HepG2 (cell line): Measurements from ENCODE around the gene CHRNG. TPM values are rescaled to one million over a fixed set of nuclear protein-coding genes. Genes with fewer than 3 reads are reported as not detected.

ENCODE experiments used
- IKZF4 ChIP-seq: sonication (generic); formaldehyde crosslinking; IDR thresholded peaks from 2 replicates; pipeline ENCODE4 v1.5.1; 2020; ENCODE audit warnings: borderline replicate concordance, mild to moderate bottlenecking, low read depth, missing genetic modification reagents; ENCODE audit errors: not compliant biosample characterization
- RFXAP ChIP-seq: sonication (generic); formaldehyde crosslinking; IDR thresholded peaks from 2 replicates; pipeline ENCODE4 v1.4.0; 2020; ENCODE audit warnings: missing genetic modification reagents, borderline replicate concordance
- SMAD1 ChIP-seq: sonication (generic); formaldehyde crosslinking; IDR thresholded peaks from 2 replicates; pipeline ENCODE4 v1.4.0; 2020; ENCODE audit warnings: missing genetic modification reagents, low read depth, mild to moderate bottlenecking, borderline replicate concordance
- TAF15 ChIP-seq: fragments of 200-400 bp; formaldehyde crosslinking; IDR thresholded peaks from one replicate; pipeline ENCODE4 v1.6.1; 2018; ENCODE audit warnings: mild to moderate bottlenecking, low read depth, low read length; ENCODE audit not compliant: poor library complexity, severe bottlenecking
- ZMYM4 ChIP-seq: sonication (generic); formaldehyde crosslinking; IDR thresholded peaks from 2 replicates; pipeline ENCODE4 v1.8.1; 2023; ENCODE audit warnings: mild to moderate bottlenecking, missing genetic modification reagents
- ZNF10 ChIP-seq: sonication (generic); formaldehyde crosslinking; IDR thresholded peaks from 2 replicates; pipeline ENCODE4 v1.4.0; 2020; ENCODE audit warnings: mild to moderate bottlenecking, low read depth, missing genetic modification reagents, borderline replicate concordance
- ZNF12 ChIP-seq: sonication (generic); formaldehyde crosslinking; IDR thresholded peaks from 2 replicates; pipeline ENCODE4 v1.5.0; 2020; ENCODE audit warnings: missing genetic modification reagents
- ZNF564 ChIP-seq: sonication (generic); formaldehyde crosslinking; IDR thresholded peaks from 2 replicates; pipeline ENCODE4 v1.8.1; 2023; ENCODE audit warnings: mild to moderate bottlenecking, missing genetic modification reagents
- ZNF713 ChIP-seq: sonication (generic); formaldehyde crosslinking; IDR thresholded peaks from 2 replicates; pipeline ENCODE4 v1.4.0; 2020; ENCODE audit warnings: mild to moderate bottlenecking, missing genetic modification reagents
- ZNF780A ChIP-seq: sonication (generic); formaldehyde crosslinking; IDR thresholded peaks from 2 replicates; pipeline ENCODE4 v1.8.0; 2022; ENCODE audit warnings: mild to moderate bottlenecking, missing genetic modification reagents, moderate library complexity
- polyA plus RNA-seq, 8 experiments: library from polyadenylated mRNA; depleted of rRNA in 3 of 8; stranded (reverse) in 7 of 8; unstranded in 1 of 8; fragments of >200 nt; fragmentation: Illumina TruSeq in 4 of 8; extraction: Trizol in 4 of 8; gene quantifications; 2 replicates each; pipeline versions ENCODE4 v1.2.1 to v1.2.3, GENCODE V29; 2011 to 2016; ENCODE audit warnings: low read depth in 4 of 8, missing spikeins in 1 of 8, mixed read lengths in 1 of 8; ENCODE audit not compliant: insufficient read depth in 1 of 8
- total RNA-seq, 5 experiments: library from RNA; depleted of rRNA; stranded (reverse); fragments of >200 nt; fragmentation: Illumina TruSeq; extraction: Trizol; gene quantifications; 2 replicates each; pipeline ENCODE4 v1.2.3, GENCODE V29; 2016; ENCODE audit warnings: low read depth in 1 of 5
- TF ChIP-seq, protein P1 (sequence below): sonication (generic); formaldehyde crosslinking; IDR thresholded peaks from 2 replicates; pipeline ENCODE4 v1.8.0; 2022; ENCODE audit warnings: mild to moderate bottlenecking, missing genetic modification reagents, moderate library complexity
- TF ChIP-seq, protein P2 (sequence below): sonication (generic); formaldehyde crosslinking; IDR thresholded peaks from 2 replicates; pipeline ENCODE4 v1.8.1; 2023; ENCODE audit warnings: mild to moderate bottlenecking, missing genetic modification reagents, borderline replicate concordance
- TF ChIP-seq, protein P3 (sequence below): sonication (generic); formaldehyde crosslinking; IDR thresholded peaks from one replicate; pipeline ENCODE4 v1.5.1; 2020; ENCODE audit warnings: mild to moderate bottlenecking, missing genetic modification reagents; ENCODE audit errors: not compliant biosample characterization
- TF ChIP-seq, protein P4 (sequence below): sonication (generic); formaldehyde crosslinking; IDR thresholded peaks from 2 replicates; pipeline ENCODE4 v1.4.0; 2020; ENCODE audit warnings: missing genetic modification reagents
- TF ChIP-seq, protein P5 (sequence below): sonication (generic); formaldehyde crosslinking; IDR thresholded peaks from 2 replicates; pipeline ENCODE4 v1.8.0; 2022; ENCODE audit warnings: mild to moderate bottlenecking, missing genetic modification reagents, moderate library complexity
- TF ChIP-seq, protein P6 (sequence below): sonication (generic); formaldehyde crosslinking; IDR thresholded peaks from 2 replicates; pipeline ENCODE4 v1.4.0; 2020; ENCODE audit warnings: missing genetic modification reagents

The CHRNG gene
- total and polyA plus RNA-seq, 2 of the 13 experiments (the other 11 are each of a cell fraction or from before 2014, with no cell fraction given) = not detected

DNA sequence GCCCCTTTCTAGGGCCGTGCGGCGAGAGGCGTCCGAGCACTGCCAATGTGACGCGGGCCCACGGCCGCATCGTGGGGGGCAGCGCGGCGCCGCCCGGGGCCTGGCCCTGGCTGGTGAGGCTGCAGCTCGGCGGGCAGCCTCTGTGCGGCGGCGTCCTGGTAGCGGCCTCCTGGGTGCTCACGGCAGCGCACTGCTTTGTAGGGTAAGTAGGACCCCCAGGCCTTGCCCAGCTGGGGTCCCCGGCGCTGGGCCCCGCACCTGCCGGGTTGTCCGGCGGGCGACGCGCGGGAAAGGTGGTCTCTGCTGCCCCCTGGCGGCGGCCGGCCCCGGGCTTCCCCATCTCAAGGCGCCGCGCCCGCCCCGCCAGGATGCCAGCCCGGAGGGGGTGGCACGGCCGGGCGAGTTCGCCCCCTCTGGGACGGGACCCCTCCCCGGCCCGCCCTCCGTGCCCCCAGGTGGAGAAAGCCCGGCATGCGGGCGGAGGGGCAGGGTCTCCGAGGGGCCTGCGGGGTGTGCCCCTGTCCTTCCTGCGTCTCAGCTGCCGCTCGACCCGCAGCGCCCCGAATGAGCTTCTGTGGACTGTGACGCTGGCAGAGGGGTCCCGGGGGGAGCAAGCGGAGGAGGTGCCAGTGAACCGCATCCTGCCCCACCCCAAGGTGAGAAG is 17.4 kb upstream of the CHRNG start (continued):
- TF ChIP-seq, protein P1, sequence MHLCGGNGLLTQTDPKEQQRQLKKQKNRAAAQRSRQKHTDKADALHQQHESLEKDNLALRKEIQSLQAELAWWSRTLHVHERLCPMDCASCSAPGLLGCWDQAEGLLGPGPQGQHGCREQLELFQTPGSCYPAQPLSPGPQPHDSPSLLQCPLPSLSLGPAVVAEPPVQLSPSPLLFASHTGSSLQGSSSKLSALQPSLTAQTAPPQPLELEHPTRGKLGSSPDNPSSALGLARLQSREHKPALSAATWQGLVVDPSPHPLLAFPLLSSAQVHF = no peak
- TF ChIP-seq, protein P2, sequence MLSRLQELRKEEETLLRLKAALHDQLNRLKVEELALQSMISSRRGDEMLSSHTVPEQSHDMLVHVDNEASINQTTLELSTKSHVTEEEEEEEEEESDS = no peak
- TF ChIP-seq ZNF12 (CRISPR knock-in tag) = no peak
- TF ChIP-seq, protein P3, sequence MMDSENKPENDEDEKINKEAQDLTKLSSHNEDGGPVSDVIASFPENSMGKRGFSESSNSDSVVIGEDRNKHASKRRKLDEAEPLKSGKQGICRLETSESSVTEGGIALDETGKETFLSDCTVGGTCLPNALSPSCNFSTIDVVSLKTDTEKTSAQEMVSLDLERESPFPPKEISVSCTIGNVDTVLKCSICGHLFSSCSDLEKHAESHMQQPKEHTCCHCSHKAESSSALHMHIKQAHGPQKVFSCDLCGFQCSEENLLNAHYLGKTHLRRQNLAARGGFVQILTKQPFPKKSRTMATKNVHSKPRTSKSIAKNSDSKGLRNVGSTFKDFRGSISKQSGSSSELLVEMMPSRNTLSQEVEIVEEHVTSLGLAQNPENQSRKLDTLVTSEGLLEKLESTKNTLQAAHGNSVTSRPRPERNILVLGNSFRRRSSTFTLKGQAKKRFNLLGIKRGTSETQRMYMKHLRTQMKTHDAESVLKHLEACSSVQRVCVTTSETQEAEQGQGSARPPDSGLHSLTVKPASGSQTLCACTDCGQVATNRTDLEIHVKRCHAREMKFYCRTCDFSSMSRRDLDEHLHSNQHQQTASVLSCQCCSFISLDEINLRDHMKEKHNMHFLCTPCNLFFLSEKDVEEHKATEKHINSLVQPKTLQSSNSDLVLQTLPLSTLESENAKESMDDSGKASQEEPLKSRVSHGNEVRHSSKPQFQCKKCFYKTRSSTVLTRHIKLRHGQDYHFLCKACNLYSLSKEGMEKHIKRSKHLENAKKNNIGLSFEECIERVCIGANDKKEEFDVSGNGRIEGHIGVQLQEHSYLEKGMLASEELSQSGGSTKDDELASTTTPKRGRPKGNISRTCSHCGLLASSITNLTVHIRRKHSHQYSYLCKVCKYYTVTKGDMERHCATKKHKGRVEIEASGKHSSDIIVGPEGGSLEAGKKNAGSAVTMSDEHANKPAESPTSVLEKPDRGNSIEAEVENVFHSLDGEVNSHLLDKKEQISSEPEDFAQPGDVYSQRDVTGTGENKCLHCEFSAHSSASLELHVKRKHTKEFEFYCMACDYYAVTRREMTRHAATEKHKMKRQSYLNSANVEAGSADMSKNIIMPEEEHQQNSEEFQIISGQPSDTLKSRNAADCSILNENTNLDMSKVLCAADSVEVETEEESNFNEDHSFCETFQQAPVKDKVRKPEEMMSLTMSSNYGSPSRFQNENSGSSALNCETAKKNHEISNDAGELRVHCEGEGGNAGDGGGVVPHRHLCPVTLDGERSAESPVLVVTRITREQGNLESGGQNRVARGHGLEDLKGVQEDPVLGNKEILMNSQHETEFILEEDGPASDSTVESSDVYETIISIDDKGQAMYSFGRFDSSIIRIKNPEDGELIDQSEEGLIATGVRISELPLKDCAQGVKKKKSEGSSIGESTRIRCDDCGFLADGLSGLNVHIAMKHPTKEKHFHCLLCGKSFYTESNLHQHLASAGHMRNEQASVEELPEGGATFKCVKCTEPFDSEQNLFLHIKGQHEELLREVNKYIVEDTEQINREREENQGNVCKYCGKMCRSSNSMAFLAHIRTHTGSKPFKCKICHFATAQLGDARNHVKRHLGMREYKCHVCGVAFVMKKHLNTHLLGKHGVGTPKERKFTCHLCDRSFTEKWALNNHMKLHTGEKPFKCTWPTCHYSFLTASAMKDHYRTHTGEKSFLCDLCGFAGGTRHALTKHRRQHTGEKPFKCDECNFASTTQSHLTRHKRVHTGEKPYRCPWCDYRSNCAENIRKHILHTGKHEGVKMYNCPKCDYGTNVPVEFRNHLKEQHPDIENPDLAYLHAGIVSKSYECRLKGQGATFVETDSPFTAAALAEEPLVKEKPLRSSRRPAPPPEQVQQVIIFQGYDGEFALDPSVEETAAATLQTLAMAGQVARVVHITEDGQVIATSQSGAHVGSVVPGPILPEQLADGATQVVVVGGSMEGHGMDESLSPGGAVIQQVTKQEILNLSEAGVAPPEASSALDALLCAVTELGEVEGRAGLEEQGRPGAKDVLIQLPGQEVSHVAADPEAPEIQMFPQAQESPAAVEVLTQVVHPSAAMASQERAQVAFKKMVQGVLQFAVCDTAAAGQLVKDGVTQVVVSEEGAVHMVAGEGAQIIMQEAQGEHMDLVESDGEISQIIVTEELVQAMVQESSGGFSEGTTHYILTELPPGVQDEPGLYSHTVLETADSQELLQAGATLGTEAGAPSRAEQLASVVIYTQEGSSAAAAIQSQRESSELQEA (CRISPR knock-in tag) = no peak
- TF ChIP-seq, protein P4, sequence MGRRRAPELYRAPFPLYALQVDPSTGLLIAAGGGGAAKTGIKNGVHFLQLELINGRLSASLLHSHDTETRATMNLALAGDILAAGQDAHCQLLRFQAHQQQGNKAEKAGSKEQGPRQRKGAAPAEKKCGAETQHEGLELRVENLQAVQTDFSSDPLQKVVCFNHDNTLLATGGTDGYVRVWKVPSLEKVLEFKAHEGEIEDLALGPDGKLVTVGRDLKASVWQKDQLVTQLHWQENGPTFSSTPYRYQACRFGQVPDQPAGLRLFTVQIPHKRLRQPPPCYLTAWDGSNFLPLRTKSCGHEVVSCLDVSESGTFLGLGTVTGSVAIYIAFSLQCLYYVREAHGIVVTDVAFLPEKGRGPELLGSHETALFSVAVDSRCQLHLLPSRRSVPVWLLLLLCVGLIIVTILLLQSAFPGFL (CRISPR knock-in tag) = no peak
- no peak for TF ChIP-seq ZNF10 (CRISPR knock-in tag)
- no peak for TF ChIP-seq ZNF564 (CRISPR knock-in tag)
- TF ChIP-seq ZMYM4 (CRISPR knock-in tag) = no peak
- no peak for TF ChIP-seq ZNF780A (CRISPR knock-in tag)
- TF ChIP-seq, protein P5, sequence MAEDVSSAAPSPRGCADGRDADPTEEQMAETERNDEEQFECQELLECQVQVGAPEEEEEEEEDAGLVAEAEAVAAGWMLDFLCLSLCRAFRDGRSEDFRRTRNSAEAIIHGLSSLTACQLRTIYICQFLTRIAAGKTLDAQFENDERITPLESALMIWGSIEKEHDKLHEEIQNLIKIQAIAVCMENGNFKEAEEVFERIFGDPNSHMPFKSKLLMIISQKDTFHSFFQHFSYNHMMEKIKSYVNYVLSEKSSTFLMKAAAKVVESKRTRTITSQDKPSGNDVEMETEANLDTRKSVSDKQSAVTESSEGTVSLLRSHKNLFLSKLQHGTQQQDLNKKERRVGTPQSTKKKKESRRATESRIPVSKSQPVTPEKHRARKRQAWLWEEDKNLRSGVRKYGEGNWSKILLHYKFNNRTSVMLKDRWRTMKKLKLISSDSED (CRISPR knock-in tag) = no peak
- no peak for TF ChIP-seq ZNF713 (CRISPR knock-in tag)
- TF ChIP-seq SMAD1 (CRISPR knock-in tag) = no peak
- TF ChIP-seq, protein P6, sequence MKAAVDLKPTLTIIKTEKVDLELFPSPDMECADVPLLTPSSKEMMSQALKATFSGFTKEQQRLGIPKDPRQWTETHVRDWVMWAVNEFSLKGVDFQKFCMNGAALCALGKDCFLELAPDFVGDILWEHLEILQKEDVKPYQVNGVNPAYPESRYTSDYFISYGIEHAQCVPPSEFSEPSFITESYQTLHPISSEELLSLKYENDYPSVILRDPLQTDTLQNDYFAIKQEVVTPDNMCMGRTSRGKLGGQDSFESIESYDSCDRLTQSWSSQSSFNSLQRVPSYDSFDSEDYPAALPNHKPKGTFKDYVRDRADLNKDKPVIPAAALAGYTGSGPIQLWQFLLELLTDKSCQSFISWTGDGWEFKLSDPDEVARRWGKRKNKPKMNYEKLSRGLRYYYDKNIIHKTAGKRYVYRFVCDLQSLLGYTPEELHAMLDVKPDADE = no peak
- TF ChIP-seq RFXAP (CRISPR knock-in tag) = no peak
- TF ChIP-seq IKZF4 (CRISPR knock-in tag) = no peak
- TF ChIP-seq TAF15 = no peak
